Hypothalamus (tissue), 51 donors: Measurements from ENCODE around the gene FBXL14.

ENCODE experiments used
- DNase-seq, 51 donors: peaks; one replicate each; lab custom pipeline; 2025; lab: John Stamatoyannopoulos, UW

Gene FBXL14

GRCh38 chr12:1595026-1595561 is 713 bp upstream of the FBXL14 start:
- DNase-seq: peak in 16 of 51 donors; percentile 20 to 92 (median 34)

- DNase-seq: peak in 10 of 51 donors; percentile 37 to 69 (median 51)
These were observed 448 bp downstream of the FBXL14 start for GRCh38 chr12:1594006-1594260.

- DNase-seq: peak in 17 of 51 donors; percentile 21 to 78 (median 48)
These were observed 991 bp downstream of the FBXL14 start for GRCh38 chr12:1593174-1594005.

- peak in 26 of 51 donors; percentile 22 to 66 (median 42) for DNase-seq
These were observed 1.8 kb downstream of the FBXL14 start for GRCh38 chr12:1592444-1593173.

GRCh38 chr12:1591543-1591942 is 2.8 kb downstream of the FBXL14 start:
- peak in 2 of 51 donors; percentile 31 to 47 for DNase-seq

- no peak for DNase-seq
These were observed 3.3 kb downstream of the FBXL14 start for GRCh38 chr12:1591034-1591433.

GRCh38 chr12:1590221-1590979 is 4.0 kb downstream of the FBXL14 start:
- peak in 32 of 51 donors; percentile 8 to 79 (median 44) for DNase-seq

GRCh38 chr12:1588575-1588947 is 5.8 kb downstream of the FBXL14 start:
- no peak for DNase-seq

- DNase-seq: peak in 1 of 51 donors; percentile 15
These were observed 6.3 kb downstream of the FBXL14 start for GRCh38 chr12:1587927-1588574.

GRCh38 chr12:1584326-1584725 is 10.1 kb downstream of the FBXL14 start:
- no peak for DNase-seq

- peak in 33 of 51 donors; percentile 9 to 87 (median 46) for DNase-seq
These were observed 10.8 kb downstream of the FBXL14 start for GRCh38 chr12:1583421-1584078.

- no peak for DNase-seq
These were observed 11.7 kb downstream of the FBXL14 start for GRCh38 chr12:1582709-1583050.

GRCh38 chr12:1581973-1582708 is 12.2 kb downstream of the FBXL14 start:
- no peak for DNase-seq

GRCh38 chr12:1580526-1580925 is 13.9 kb downstream of the FBXL14 start:
- DNase-seq: no peak

GRCh38 chr12:1579651-1580435 is 14.5 kb downstream of the FBXL14 start:
- DNase-seq: no peak

- no peak for DNase-seq
These were observed 17.8 kb downstream of the FBXL14 start for GRCh38 chr12:1576410-1577241.
